H9 (cell line): Measurements from ENCODE around the gene LEKR1. TPM values are rescaled to one million over a fixed set of nuclear protein-coding genes. Genes with fewer than 3 reads are reported as not detected.

Experiments
- DNase-seq: peaks from one replicate; pipeline ENCODE4 v3.0.0-alpha.2; 2017
- H2AFZ ChIP-seq: one replicate; pipeline ENCODE4 v1.6.1; 2013; ENCODE audit warnings: mild to moderate bottlenecking, low read length, control low read depth, moderate library complexity
- H2AK5ac ChIP-seq: 2 replicates; pipeline ENCODE4 v1.6.1; 2013; ENCODE audit warnings: low read length, control low read depth, mixed read lengths; ENCODE audit not compliant: insufficient read length
- H2BK120ac ChIP-seq: one replicate; pipeline ENCODE4 v1.6.1; 2013; ENCODE audit warnings: low read depth, mild to moderate bottlenecking, low read length, control low read depth, inconsistent platforms; ENCODE audit not compliant: poor library complexity, severe bottlenecking
- H2BK12ac ChIP-seq: 2 replicates; pipeline ENCODE4 v1.6.1; 2013; ENCODE audit warnings: low read length, control low read depth, mixed read lengths, low read depth; ENCODE audit not compliant: insufficient read length
- H2BK15ac ChIP-seq: 2 replicates; pipeline ENCODE4 v1.6.1; 2013; ENCODE audit warnings: low read depth, low read length, control low read depth
- H2BK20ac ChIP-seq: one replicate; pipeline ENCODE4 v1.6.1; 2013; ENCODE audit warnings: low read depth, mild to moderate bottlenecking, low read length, control low read depth, inconsistent platforms; ENCODE audit not compliant: poor library complexity, severe bottlenecking
- H2BK5ac ChIP-seq: 2 replicates; pipeline ENCODE4 v1.6.1; 2013; ENCODE audit warnings: low read length, control low read depth, mixed read lengths; ENCODE audit not compliant: insufficient read length
- H3K14ac ChIP-seq: 2 replicates; pipeline ENCODE4 v1.6.1; 2013; ENCODE audit warnings: low read length, control low read depth; ENCODE audit not compliant: insufficient read depth
- H3K18ac ChIP-seq: 2 replicates; pipeline ENCODE4 v1.6.1; 2013; ENCODE audit warnings: low read depth, mild to moderate bottlenecking, mixed read lengths, low read length, control low read depth; ENCODE audit not compliant: insufficient read length
- H3K23ac ChIP-seq: 2 replicates; pipeline ENCODE4 v1.6.1; 2013; ENCODE audit warnings: low read length, control low read depth, mixed read lengths, low read depth; ENCODE audit not compliant: insufficient read length
- H3K23me2 ChIP-seq: 2 replicates; pipeline ENCODE4 v1.6.1; 2013; ENCODE audit warnings: low read depth, mild to moderate bottlenecking, mixed read lengths, low read length, control low read depth; ENCODE audit not compliant: insufficient read length, poor library complexity, severe bottlenecking
- H3K27ac ChIP-seq: 2 replicates; pipeline ENCODE4 v1.5.1; 2013; ENCODE audit warnings: low read length, control low read depth, mixed read lengths, low read depth; ENCODE audit not compliant: insufficient read length
- H3K27me3 ChIP-seq: 2 replicates; pipeline ENCODE4 v1.6.1; 2013; ENCODE audit warnings: low read length, control low read depth, inconsistent platforms; ENCODE audit not compliant: insufficient read depth
- H3K4ac ChIP-seq: 2 replicates; pipeline ENCODE4 v1.6.1; 2013; ENCODE audit warnings: low read depth, mild to moderate bottlenecking, control low read depth, inconsistent platforms, low read length, moderate library complexity
- H3K4me1 ChIP-seq: 2 replicates; pipeline ENCODE4 v1.6.1; 2013; ENCODE audit warnings: low read length, control low read depth, inconsistent platforms; ENCODE audit not compliant: insufficient read depth
- H3K4me2 ChIP-seq: 2 replicates; pipeline ENCODE4 v1.6.1; 2013; ENCODE audit warnings: low read length, control low read depth, mixed read lengths; ENCODE audit not compliant: insufficient read length, insufficient read depth
- H3K56ac ChIP-seq: 2 replicates; pipeline ENCODE4 v1.6.1; 2013; ENCODE audit warnings: low read depth, mild to moderate bottlenecking, mixed read lengths, low read length, control low read depth; ENCODE audit not compliant: insufficient read length
- H3K79me1 ChIP-seq: 2 replicates; pipeline ENCODE4 v1.6.1; 2013; ENCODE audit warnings: low read depth, mild to moderate bottlenecking, moderate library complexity, low read length, control low read depth, inconsistent platforms; ENCODE audit not compliant: insufficient read depth, poor library complexity, severe bottlenecking
- H3K79me2 ChIP-seq: 2 replicates; pipeline ENCODE4 v1.6.1; 2013; ENCODE audit warnings: low read length, control low read depth, inconsistent platforms; ENCODE audit not compliant: insufficient read depth
- H3K9ac ChIP-seq: 2 replicates; pipeline ENCODE4 v1.6.1; 2013; ENCODE audit warnings: low read length, control low read depth, mixed read lengths; ENCODE audit not compliant: insufficient read length; ENCODE audit errors: extremely low read depth
- H3K9me3 ChIP-seq: one replicate; pipeline ENCODE4 v1.6.1; 2013; ENCODE audit warnings: low read depth, low read length, inconsistent platforms; ENCODE audit not compliant: control insufficient read depth
- H3T11ph ChIP-seq: one replicate; pipeline ENCODE4 v1.6.1; 2013; ENCODE audit warnings: mild to moderate bottlenecking, low read length, control low read depth, inconsistent platforms
- H4K20me1 ChIP-seq: one replicate; pipeline ENCODE4 v1.6.1; 2013; ENCODE audit not compliant: control insufficient read depth, insufficient read length, insufficient read depth
- H4K5ac ChIP-seq: 2 replicates; pipeline ENCODE4 v1.6.1; 2013; ENCODE audit warnings: low read depth, mild to moderate bottlenecking, mixed read lengths, low read length, control low read depth; ENCODE audit not compliant: insufficient read length
- H4K8ac ChIP-seq: replicated peaks from 2 replicates; pipeline ENCODE4 v1.6.1; 2013; ENCODE audit warnings: low read length, control low read depth, mixed read lengths, low read depth; ENCODE audit not compliant: insufficient read length
- H4K91ac ChIP-seq: 2 replicates; pipeline ENCODE4 v1.6.1; 2013; ENCODE audit warnings: low read depth, mild to moderate bottlenecking, moderate library complexity, mixed read lengths, low read length, control low read depth; ENCODE audit not compliant: insufficient read length
- H3K27ac Mint-ChIP-seq, 3 experiments: 2 replicates in 2 of 3; 3 replicates in 1 of 3; pipeline ENCODE4 v1.8.0; 2020 to 2021; ENCODE audit warnings: mixed read lengths in 3 of 3, mild to moderate bottlenecking in 1 of 3, moderate library complexity in 1 of 3
- H3K27me3 Mint-ChIP-seq: 2 replicates; pipeline ENCODE4 v1.8.0; 2021; ENCODE audit warnings: low read depth, mild to moderate bottlenecking, moderate library complexity, mixed read lengths
- H3K36me3 Mint-ChIP-seq, 3 experiments: 2 replicates in 2 of 3; 3 replicates in 1 of 3; pipeline ENCODE4 v1.8.0; 2020 to 2021; ENCODE audit warnings: low read depth in 3 of 3, mixed read lengths in 3 of 3; ENCODE audit not compliant: insufficient read depth in 1 of 3
- H3K4me1 Mint-ChIP-seq, 2 experiments: 2 replicates each; pipeline ENCODE4 v1.8.0; 2020; ENCODE audit warnings: mixed read lengths in 2 of 2
- H3K4me3 Mint-ChIP-seq, 2 experiments: 2 replicates in 1 of 2; 3 replicates in 1 of 2; pipeline ENCODE4 v1.8.0; 2020 to 2021; ENCODE audit warnings: mild to moderate bottlenecking in 2 of 2, mixed read lengths in 2 of 2, moderate library complexity in 1 of 2
- H3K9me3 Mint-ChIP-seq, 2 experiments: 2 replicates in 1 of 2; 3 replicates in 1 of 2; pipeline ENCODE4 v1.8.0; 2020; ENCODE audit warnings: mild to moderate bottlenecking in 2 of 2, mixed read lengths in 2 of 2, moderate library complexity in 1 of 2
- WGBS: extraction: QIAGEN DNeasy Blood & Tissue Kit; methylation state at CpG from one replicate; pipeline ENCODE4 v1.1.7; 2013; ENCODE audit warnings: missing lambda C conversion rate, low lambda C conversion rate, mixed read lengths; ENCODE audit not compliant: insufficient read length; ENCODE audit errors: extremely low coverage; 5-methylcytosine and 5-hydroxymethylcytosine counted together
- total RNA-seq: library from RNA; stranded (reverse); gene quantifications from 2 replicates; pipeline ENCODE4 v1.2.1, GENCODE V29; 2021
- TF ChIP-seq, protein P1 (sequence below): fragments of 200-600 bp; sonication (generic); conservative IDR thresholded peaks from 3 replicates; pipeline ENCODE4 v1.8.0; 2021; ENCODE audit warnings: antibody characterized with exemption, mild to moderate bottlenecking

The LEKR1 gene
- total RNA-seq, 1 experiment from 2014 or later: not detected

DNA sequence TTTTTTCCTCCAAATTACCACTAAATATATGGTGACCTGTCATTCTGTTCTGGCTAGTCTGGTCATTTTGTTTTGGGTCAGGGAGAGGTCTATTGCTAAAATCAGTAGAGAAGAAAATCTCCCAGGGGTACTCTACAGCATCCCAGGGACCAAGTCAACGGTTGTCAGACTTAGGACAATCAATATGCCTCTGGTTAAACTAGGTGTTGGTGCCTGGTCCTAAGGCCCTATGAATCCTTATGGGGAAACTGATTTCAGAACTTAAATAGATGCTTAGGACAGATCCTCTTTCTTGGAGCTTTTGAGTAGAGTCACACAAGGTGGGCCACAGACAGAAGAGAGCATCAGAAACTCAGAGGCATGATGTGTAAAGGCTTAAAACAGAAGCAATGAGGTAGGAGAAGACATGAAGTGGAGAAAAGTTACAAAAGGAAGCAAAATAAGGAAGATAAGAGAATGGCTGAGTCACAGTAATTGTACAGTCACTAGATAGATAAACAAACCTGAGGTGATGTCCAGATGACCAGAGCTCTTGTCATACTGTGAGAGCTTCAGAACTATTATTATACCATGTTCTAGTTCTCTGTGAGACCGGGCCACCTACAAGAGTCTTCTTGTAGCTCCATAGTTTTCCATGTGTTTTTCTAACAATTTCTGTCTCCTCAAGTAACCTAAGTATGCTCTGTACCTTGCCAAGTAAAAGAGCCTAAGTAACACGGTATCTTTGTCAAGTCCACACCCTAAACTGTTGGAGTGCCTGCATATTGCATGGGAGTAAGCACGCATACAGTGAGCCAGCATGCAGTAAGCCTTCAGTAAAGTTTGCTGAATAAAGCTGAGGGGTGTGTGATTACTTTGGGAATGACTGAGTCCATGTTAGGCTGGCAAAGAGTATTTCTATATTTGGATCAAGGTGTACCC lies 44.6 kb upstream of the LEKR1 start:
- H4K91ac ChIP-seq: no peak overlapping the region
- no peaks in the 10 kb centered on the region for H3K4me1 ChIP-seq
- no peak overlapping the region for H3K56ac ChIP-seq
- H3K79me2 ChIP-seq: no peaks in the 10 kb centered on the region
- H3K9me3 Mint-ChIP-seq: no peaks in the 10 kb centered on the region
- TF ChIP-seq, protein P1, sequence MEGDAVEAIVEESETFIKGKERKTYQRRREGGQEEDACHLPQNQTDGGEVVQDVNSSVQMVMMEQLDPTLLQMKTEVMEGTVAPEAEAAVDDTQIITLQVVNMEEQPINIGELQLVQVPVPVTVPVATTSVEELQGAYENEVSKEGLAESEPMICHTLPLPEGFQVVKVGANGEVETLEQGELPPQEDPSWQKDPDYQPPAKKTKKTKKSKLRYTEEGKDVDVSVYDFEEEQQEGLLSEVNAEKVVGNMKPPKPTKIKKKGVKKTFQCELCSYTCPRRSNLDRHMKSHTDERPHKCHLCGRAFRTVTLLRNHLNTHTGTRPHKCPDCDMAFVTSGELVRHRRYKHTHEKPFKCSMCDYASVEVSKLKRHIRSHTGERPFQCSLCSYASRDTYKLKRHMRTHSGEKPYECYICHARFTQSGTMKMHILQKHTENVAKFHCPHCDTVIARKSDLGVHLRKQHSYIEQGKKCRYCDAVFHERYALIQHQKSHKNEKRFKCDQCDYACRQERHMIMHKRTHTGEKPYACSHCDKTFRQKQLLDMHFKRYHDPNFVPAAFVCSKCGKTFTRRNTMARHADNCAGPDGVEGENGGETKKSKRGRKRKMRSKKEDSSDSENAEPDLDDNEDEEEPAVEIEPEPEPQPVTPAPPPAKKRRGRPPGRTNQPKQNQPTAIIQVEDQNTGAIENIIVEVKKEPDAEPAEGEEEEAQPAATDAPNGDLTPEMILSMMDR: no peak
- no peak overlapping the region for H4K5ac ChIP-seq
- no peaks in the 10 kb centered on the region for H3K27me3 ChIP-seq
- H2BK5ac ChIP-seq: no peak overlapping the region
- no peak overlapping the region for H3K4me3 Mint-ChIP-seq
- no peak overlapping the region for H3K23ac ChIP-seq
- H3T11ph ChIP-seq: no peak overlapping the region
- no peak overlapping the region for H3K9ac ChIP-seq
- H3K27ac Mint-ChIP-seq: no peak overlapping the region
- H2AFZ ChIP-seq: no peak overlapping the region
- H4K8ac ChIP-seq: no peak overlapping the region
- peaks cover under 1 to 4% of the 10 kb centered on the region in 2 experiments; a peak in 2 of 4 replicates for H3K4me1 Mint-ChIP-seq
- H2AK5ac ChIP-seq: no peak overlapping the region
- no peak overlapping the region for H3K18ac ChIP-seq
- H3K27me3 Mint-ChIP-seq: no peaks in the 10 kb centered on the region
- no peaks in the 10 kb centered on the region for H3K23me2 ChIP-seq
- H3K36me3 Mint-ChIP-seq: no peaks in the 10 kb centered on the region
- no peaks in the 10 kb centered on the region for H3K9me3 ChIP-seq
- no peak overlapping the region for H2BK12ac ChIP-seq
- H2BK120ac ChIP-seq: no peak overlapping the region
- no peak overlapping the region for H3K4me2 ChIP-seq
- no peak overlapping the region for H3K4ac ChIP-seq
- DNase-seq: no peak
- no peak overlapping the region for H3K27ac ChIP-seq
- H3K79me1 ChIP-seq: no peaks in the 10 kb centered on the region
- H3K14ac ChIP-seq: no peak overlapping the region
- no peaks in the 10 kb centered on the region for H4K20me1 ChIP-seq
- no CpG with 5 or more reads among the region's 4 CpGs for WGBS
- H2BK15ac ChIP-seq: no peak overlapping the region
- H2BK20ac ChIP-seq: no peak overlapping the region
